ENCODE data around the gene ARMH1.
"Not testable (repeated sequence)": the region's sequence is repeated elsewhere in the genome, so short reads cannot be mapped to it uniquely, and the experiment has no call there.

The ARMH1 gene

GRCh38 chr1:44760876-44761275 is 86.4 kb downstream of the ARMH1 start:
- DNase-seq (ENCODE audit: low read depth in 1 of 2, low spot score in 1 of 2), result no peak
- in situ Hi-C loops (cut with HindIII; ENCODE audit: low pct_unique_long_range_greater_than_20kb, low sequenced_read_pairs), result no loop called here
- TF ChIP-seq JUND (IDR thresholded peaks at IDR 0.05; ENCODE audit: low read depth), result no peak

GRCh38 chr1:44766421-44766820 is 91.9 kb downstream of the ARMH1 start:
- in situ Hi-C loops (cut with HindIII; ENCODE audit: low pct_unique_long_range_greater_than_20kb, low sequenced_read_pairs); DNase-seq (ENCODE audit: low read depth in 1 of 2, low spot score in 1 of 2): not testable (repeated sequence)
